Measurements from ENCODE around the gene CLIP1.
"Not testable (repeated sequence)": the region's sequence is repeated elsewhere in the genome, so short reads cannot be mapped to it uniquely, and the experiment has no call there.

- not testable (repeated sequence) for TF ChIP-seq ZNF274 (IDR thresholded peaks at IDR 0.05; ENCODE audit: low read depth, low read length); YY1 (IDR thresholded peaks at IDR 0.05; ENCODE audit: insufficient read depth, insufficient read length); SUZ12 (IDR thresholded peaks at IDR 0.05; ENCODE audit: extremely low read depth, insufficient read depth, insufficient read length)
Measured at GRCh38 chr12:122357536-122357935, 64.9 kb downstream of the CLIP1 start.

All from NT2/D1 (cell line).